GM12875 (cell line): ENCODE measurements around the gene GPR161.

Experiments
- H3K4me3 ChIP-seq: one replicate; pipeline ENCODE4 v1.5.1; 2011; ENCODE audit warnings: low read depth, low read length, control low read depth
- TF ChIP-seq, protein P1 (sequence below): IDR thresholded peaks from 2 replicates; pipeline ENCODE4 v1.5.1; 2011; ENCODE audit warnings: low read depth, mild to moderate bottlenecking, control low read depth, inconsistent platforms, low read length, moderate library complexity, borderline replicate concordance; ENCODE audit not compliant: insufficient read depth

Gene GPR161

DNA sequence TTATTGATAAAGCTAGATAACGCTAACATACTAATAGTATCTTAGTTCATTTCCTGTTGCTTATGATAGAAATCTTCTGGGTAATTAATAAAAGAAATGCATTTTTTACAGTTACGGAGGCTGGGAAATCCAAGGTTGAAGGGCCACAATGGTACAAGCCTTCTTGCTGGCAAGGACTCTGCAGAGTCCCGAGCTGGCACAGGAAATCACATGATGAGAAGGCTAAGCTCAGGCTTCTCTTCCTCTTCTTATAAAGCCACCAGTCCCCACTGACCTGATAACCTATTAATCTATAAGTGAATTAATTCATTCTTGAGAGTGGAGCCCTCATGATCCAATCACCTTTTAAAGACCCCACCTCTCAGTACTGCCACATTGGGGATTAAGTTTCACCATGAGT lies 82.6 kb downstream of the GPR161 start:
- TF ChIP-seq, protein P1, sequence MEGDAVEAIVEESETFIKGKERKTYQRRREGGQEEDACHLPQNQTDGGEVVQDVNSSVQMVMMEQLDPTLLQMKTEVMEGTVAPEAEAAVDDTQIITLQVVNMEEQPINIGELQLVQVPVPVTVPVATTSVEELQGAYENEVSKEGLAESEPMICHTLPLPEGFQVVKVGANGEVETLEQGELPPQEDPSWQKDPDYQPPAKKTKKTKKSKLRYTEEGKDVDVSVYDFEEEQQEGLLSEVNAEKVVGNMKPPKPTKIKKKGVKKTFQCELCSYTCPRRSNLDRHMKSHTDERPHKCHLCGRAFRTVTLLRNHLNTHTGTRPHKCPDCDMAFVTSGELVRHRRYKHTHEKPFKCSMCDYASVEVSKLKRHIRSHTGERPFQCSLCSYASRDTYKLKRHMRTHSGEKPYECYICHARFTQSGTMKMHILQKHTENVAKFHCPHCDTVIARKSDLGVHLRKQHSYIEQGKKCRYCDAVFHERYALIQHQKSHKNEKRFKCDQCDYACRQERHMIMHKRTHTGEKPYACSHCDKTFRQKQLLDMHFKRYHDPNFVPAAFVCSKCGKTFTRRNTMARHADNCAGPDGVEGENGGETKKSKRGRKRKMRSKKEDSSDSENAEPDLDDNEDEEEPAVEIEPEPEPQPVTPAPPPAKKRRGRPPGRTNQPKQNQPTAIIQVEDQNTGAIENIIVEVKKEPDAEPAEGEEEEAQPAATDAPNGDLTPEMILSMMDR: no peak
- H3K4me3 ChIP-seq: no peak overlapping the region

DNA sequence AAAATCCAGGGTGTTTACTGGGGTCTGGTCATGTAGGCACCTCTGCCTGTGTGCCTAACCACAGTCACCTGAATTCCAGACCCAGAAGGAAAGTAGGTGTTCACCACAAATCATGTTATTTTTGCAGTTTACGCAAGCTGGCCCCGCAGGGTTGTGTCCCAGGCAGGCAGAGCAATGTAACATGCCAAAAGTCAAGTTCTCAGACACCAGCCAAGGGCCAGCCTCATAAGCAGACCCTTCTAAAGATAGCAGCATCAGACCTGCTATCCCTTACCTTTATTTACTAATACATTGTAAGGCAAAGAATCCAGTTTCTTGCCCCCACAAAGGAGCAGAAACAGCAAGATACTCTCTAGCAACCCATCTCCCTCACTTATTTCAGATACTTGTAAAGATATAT lies 83.0 kb downstream of the GPR161 start:
- no peak overlapping the region for H3K4me3 ChIP-seq
- TF ChIP-seq, protein P1: no peak

- TF ChIP-seq, protein P1: no peak
- no peak overlapping the region for H3K4me3 ChIP-seq
Observed at GRCh38 chr1:168050880-168051279, 85.8 kb downstream of the GPR161 start.

DNA sequence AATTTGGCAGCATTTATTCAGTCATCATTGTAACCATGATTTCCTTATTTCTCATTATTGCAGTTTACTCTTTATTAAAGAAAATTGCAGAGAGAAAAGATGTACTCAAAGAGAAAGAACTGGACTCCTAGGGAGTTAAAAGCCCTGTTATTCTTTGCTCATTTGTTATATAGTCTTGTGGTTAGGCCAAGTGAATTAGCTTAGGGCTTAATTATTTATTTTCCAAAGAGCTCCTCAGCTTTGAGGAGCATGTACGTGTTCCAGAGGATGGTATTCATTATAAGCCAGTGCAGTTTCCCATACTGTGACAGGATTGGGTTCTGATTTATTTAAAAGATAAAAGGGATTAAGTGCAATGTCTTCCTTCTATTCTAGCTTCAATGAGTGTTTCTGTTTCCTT lies 86.4 kb downstream of the GPR161 start:
- TF ChIP-seq, protein P1: no peak
- no peak overlapping the region for H3K4me3 ChIP-seq

DNA sequence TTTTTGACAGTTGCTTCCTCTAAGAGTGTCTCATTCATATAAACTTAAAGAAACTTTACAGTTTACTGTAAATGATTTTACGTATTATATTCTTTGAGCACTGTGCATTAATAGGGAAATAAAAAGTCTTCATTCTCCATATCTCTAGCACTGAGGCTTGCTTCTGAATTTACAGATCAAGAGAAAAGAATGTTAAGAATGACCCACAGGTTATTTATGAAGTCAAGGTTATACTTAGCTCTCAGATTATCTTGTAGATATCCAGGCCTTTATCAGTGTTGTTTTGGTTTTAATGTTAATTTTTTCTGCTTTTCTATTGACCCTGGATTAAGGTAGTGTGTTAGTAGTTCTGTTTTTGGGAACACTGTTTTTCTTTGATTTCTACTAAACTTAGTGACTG lies 91.4 kb downstream of the GPR161 start:
- TF ChIP-seq, protein P1: no peak
- H3K4me3 ChIP-seq: no peak overlapping the region

DNA sequence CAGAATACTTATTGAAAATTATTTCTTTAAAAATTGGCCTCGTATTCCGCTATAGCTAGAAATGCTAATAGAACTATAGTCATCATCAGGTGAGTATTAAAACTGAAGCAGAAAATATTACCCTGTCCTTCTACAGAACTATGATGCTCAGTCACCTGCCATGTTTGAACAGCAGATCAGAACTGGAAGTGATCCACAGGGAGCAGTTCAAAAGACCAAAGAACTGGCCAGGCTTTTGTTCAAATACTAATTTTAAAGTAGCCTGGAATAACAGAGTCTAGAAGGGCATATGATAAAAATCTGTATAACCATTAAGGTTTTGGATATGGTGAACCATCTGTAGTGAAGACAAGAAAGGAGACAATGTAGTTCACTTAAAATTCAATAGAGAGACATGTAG lies 94.4 kb downstream of the GPR161 start:
- TF ChIP-seq, protein P1: no peak
- H3K4me3 ChIP-seq: no peak overlapping the region

- TF ChIP-seq, protein P1: no peak
- H3K4me3 ChIP-seq: no peak overlapping the region
Observed at GRCh38 chr1:168035345-168035744, 101.4 kb downstream of the GPR161 start.
